ENCODE measurements around the gene TYW3. TPM values are rescaled to one million over a fixed set of nuclear protein-coding genes. Genes with fewer than 3 reads are reported as not detected.
A peak's percentile ranks its signal among the peaks of the same experiment; 100 is the strongest.

TYW3 gene
- polyA plus RNA-seq, 3 donors: 5.0 to 6.0 (median 5.2) TPM

- Histone ChIP-seq H3K4me3 (replicated peaks in 1 of 3; ENCODE audit: low read depth in 2 of 3, low read length in 3 of 3) (no peak overlapping the region), H3K27ac (ENCODE audit: low read depth in 1 of 2, low read length in 2 of 2) (no peak overlapping the region), H2AFZ (ENCODE audit: insufficient read depth, low read depth, low read length, poor library complexity, severe bottlenecking) (no peak overlapping the region), H3K9me3 (replicated peaks in 1 of 2; ENCODE audit: control insufficient read depth in 1 of 2, insufficient read depth in 1 of 2, low read length in 2 of 2) (no peaks in the 10 kb centered on the region), H3K27me3 (ENCODE audit: control insufficient read depth in 2 of 2, insufficient read depth in 2 of 2, low read length in 2 of 2) (no peaks in the 10 kb centered on the region), H3K79me2 (ENCODE audit: insufficient read depth, low read length) (no peaks in the 10 kb centered on the region), H4K20me1 (ENCODE audit: insufficient read depth, low read length) (no peaks in the 10 kb centered on the region), H3K36me3 (replicated peaks in 1 of 2; ENCODE audit: control insufficient read depth in 1 of 2, insufficient read depth in 2 of 2, low read length in 2 of 2) (no peaks in the 10 kb centered on the region), H3K4me1 (ENCODE audit: control insufficient read depth in 1 of 2, insufficient read depth in 2 of 2, low read length in 2 of 2) (no peaks in the 10 kb centered on the region), H3K9ac (ENCODE audit: insufficient read depth, low read length, poor library complexity, severe bottlenecking) (no peak overlapping the region), H3K4me2 (replicated peaks; ENCODE audit: extremely low read depth, low read length, poor library complexity, severe bottlenecking) (no peak overlapping the region)
- DNase-seq: peak; percentile 6 to 26 (median 13)
- no peaks in the 10 kb centered on the region for H3K4me1 Mint-ChIP-seq
- H3K27ac Mint-ChIP-seq: no peak overlapping the region
- peaks cover 0 to 2% (median 0%) of the 10 kb centered on the region in 3 donors for H3K27me3 Mint-ChIP-seq (ENCODE audit: low read depth in 3 of 3)
- H3K36me3 Mint-ChIP-seq: no peaks in the 10 kb centered on the region
- intact Hi-C loops (cut with micrococcal nuclease): no loop called here
- peak; percentile 86 for TF ChIP-seq CTCF (IDR thresholded peaks at IDR 0.05)
- no peak overlapping the region for H3K4me3 Mint-ChIP-seq
- no CpG with 5 or more reads among the region's 5 CpGs for WGBS (ENCODE audit: insufficient coverage)
- no peaks in the 10 kb centered on the region for H3K9me3 Mint-ChIP-seq
Observed at GRCh38 chr1:74689621-74690363, 43.2 kb upstream of the TYW3 start.

GRCh38 chr1:74690364-74690696, 42.6 kb upstream of the TYW3 start:
- Histone ChIP-seq H3K9me3 (replicated peaks in 1 of 2; ENCODE audit: control insufficient read depth in 1 of 2, insufficient read depth in 1 of 2, low read length in 2 of 2) (no peaks in the 10 kb centered on the region), H3K4me3 (replicated peaks in 1 of 3; ENCODE audit: low read depth in 2 of 3, low read length in 3 of 3) (no peak overlapping the region), H2AFZ (ENCODE audit: insufficient read depth, low read depth, low read length, poor library complexity, severe bottlenecking) (no peak overlapping the region), H3K4me2 (replicated peaks; ENCODE audit: extremely low read depth, low read length, poor library complexity, severe bottlenecking) (no peak overlapping the region), H3K27ac (ENCODE audit: low read depth in 1 of 2, low read length in 2 of 2) (no peak overlapping the region), H3K79me2 (ENCODE audit: insufficient read depth, low read length) (no peaks in the 10 kb centered on the region), H3K36me3 (replicated peaks in 1 of 2; ENCODE audit: control insufficient read depth in 1 of 2, insufficient read depth in 2 of 2, low read length in 2 of 2) (no peaks in the 10 kb centered on the region), H3K4me1 (ENCODE audit: control insufficient read depth in 1 of 2, insufficient read depth in 2 of 2, low read length in 2 of 2) (no peaks in the 10 kb centered on the region), H4K20me1 (ENCODE audit: insufficient read depth, low read length) (no peaks in the 10 kb centered on the region), H3K27me3 (ENCODE audit: control insufficient read depth in 2 of 2, insufficient read depth in 2 of 2, low read length in 2 of 2) (no peaks in the 10 kb centered on the region), H3K9ac (ENCODE audit: insufficient read depth, low read length, poor library complexity, severe bottlenecking) (no peak overlapping the region)
- Mint-ChIP-seq H3K27me3 (ENCODE audit: low read depth in 3 of 3) (peaks cover 0 to 2% (median 0%) of the 10 kb centered on the region in 3 donors), H3K36me3 (no peaks in the 10 kb centered on the region), H3K4me3 (no peak overlapping the region), H3K4me1 (no peaks in the 10 kb centered on the region), H3K9me3 (no peaks in the 10 kb centered on the region), H3K27ac (no peak overlapping the region)
- WGBS (ENCODE audit: insufficient coverage): no CpG with 5 or more reads among the region's 2 CpGs
- no peak for DNase-seq
- intact Hi-C loops (cut with micrococcal nuclease): no loop called here
- no peak for TF ChIP-seq CTCF (IDR thresholded peaks at IDR 0.05)
